GM23248 (cell line): ENCODE results near the gene ADAMTS15.

Source experiments
- EZH2 ChIP-seq: fragments of 200-600 bp; sonication (generic); IDR thresholded peaks from 2 replicates; pipeline ENCODE4 v1.6.1; 2018; ENCODE audit warnings: antibody characterized with exemption, mild to moderate bottlenecking; ENCODE audit not compliant: insufficient read depth, poor library complexity, severe bottlenecking
- EZH2phosphoT487 ChIP-seq: fragments of 200-600 bp; sonication (generic); IDR thresholded peaks from 2 replicates; pipeline ENCODE4 v1.6.1; 2018; ENCODE audit warnings: antibody characterized with exemption, moderate library complexity, mild to moderate bottlenecking, low read depth; ENCODE audit not compliant: insufficient read depth

GRCh38 chr11:130477586-130478203 lies 29.2 kb downstream of the ADAMTS15 start:
- TF ChIP-seq EZH2, result no peak
- TF ChIP-seq EZH2phosphoT487, result no peak
